K562 (cell line): ENCODE results near the gene TSEN34. TPM values are rescaled to one million over a fixed set of nuclear protein-coding genes. Genes with fewer than 3 reads are reported as not detected.

ENCODE experiments used
- ATAC-seq: fragments of 200-7000 bp; cut with Tn5 transposase; 3 replicates; pipeline ENCODE4 v1.9.1; 2020; ENCODE audit warnings: moderate library complexity
- BruUV-seq: library from RNA; stranded (reverse); fragments of 400-500 nt; replicated peaks from 2 replicates; lab custom pipeline; 2021; lab: Mats Ljungman, UMichigan
- CTCF ChIA-PET: fragments of 300-600 bp; formaldehyde crosslinking; extraction: SDS; loops from one replicate; lab custom pipeline; 2021; ENCODE audit warnings: low intra/inter-chr PET ratio; lab: Yijun Ruan, JAX
- POLR2A ChIA-PET: fragments of 300-600, 350-650 bp; sonication (Branson Sonifier 250); formaldehyde crosslinking; extraction: SDS; loops from one replicate; lab custom pipeline; 2021; ENCODE audit warnings: antibody characterized with exemption, inconsistent platforms; lab: Yijun Ruan, JAX
- DNase-seq, 4 experiments: peaks; one replicate each; pipeline versions ENCODE4 v3.0.0 to v3.0.0-alpha.2; 2011 to 2018; ENCODE audit warnings: low spot score in 3 of 4, mixed read lengths in 3 of 4; ENCODE audit errors: extremely low read depth in 1 of 4
- FAIRE-seq: peaks from 2 replicates; lab custom pipeline; 2011; peaks lifted over from hg19 to GRCh38; lab: Jason Lieb, UNC
- H2AFZ ChIP-seq: 2 replicates; pipeline ENCODE4 v1.6.0; 2011; ENCODE audit warnings: low read depth, low read length, control low read depth, inconsistent platforms
- H3K27ac ChIP-seq: fragments of 200-600 bp; 3 replicates; pipeline ENCODE4 v1.8.0; 2011; ENCODE audit warnings: low read depth, mild to moderate bottlenecking, control low read depth, inconsistent platforms, low read length, moderate library complexity, mixed read lengths; ENCODE audit errors: extremely low read depth
- H3K27me3 ChIP-seq, 2 experiments: fragments of 300-600 bp in 1 of 2; 2 replicates in 1 of 2; 3 replicates in 1 of 2; pipeline versions ENCODE4 v1.6.0 to v1.8.0; 2011; ENCODE audit warnings: inconsistent platforms in 2 of 2, low read length in 2 of 2, mild to moderate bottlenecking in 1 of 2, mixed read lengths in 1 of 2, moderate library complexity in 1 of 2; ENCODE audit not compliant: control insufficient read depth in 2 of 2, insufficient read depth in 2 of 2
- H3K36me3 ChIP-seq: fragments of 300-600 bp; 3 replicates; pipeline ENCODE4 v1.8.0; 2011; ENCODE audit warnings: mild to moderate bottlenecking, low read length, inconsistent platforms; ENCODE audit not compliant: control insufficient read depth, insufficient read depth
- H3K4me1 ChIP-seq, 2 experiments: fragments of 200-600 bp in 1 of 2; replicated peaks in 1 of 2; 2 replicates in 1 of 2; 3 replicates in 1 of 2; pipeline versions ENCODE4 v1.5.1 to v1.8.0; 2011; ENCODE audit warnings: inconsistent platforms in 2 of 2, low read length in 2 of 2, mild to moderate bottlenecking in 1 of 2, mixed read lengths in 1 of 2, moderate library complexity in 1 of 2; ENCODE audit not compliant: control insufficient read depth in 2 of 2, insufficient read depth in 2 of 2
- H3K4me2 ChIP-seq: 2 replicates; pipeline ENCODE4 v1.6.1; 2011; ENCODE audit warnings: low read length, control low read depth, inconsistent platforms, mixed read lengths; ENCODE audit not compliant: insufficient read depth
- H3K4me3 ChIP-seq: fragments of 200-600 bp; sonication (generic), shearing (Covaris generic); 2 replicates; pipeline ENCODE4 v1.5.1; 2016; ENCODE audit warnings: control low read depth, inconsistent platforms
- H3K79me2 ChIP-seq: fragments of 200-600 bp; 3 replicates; pipeline ENCODE4 v1.8.0; 2011; ENCODE audit warnings: low read length, inconsistent platforms; ENCODE audit not compliant: control insufficient read depth, insufficient read depth
- H3K9ac ChIP-seq, 2 experiments: 2 replicates each; pipeline versions ENCODE4 v1.6.0 to v1.6.1; 2011; ENCODE audit warnings: low read depth in 2 of 2, low read length in 2 of 2, control low read depth in 1 of 2, inconsistent platforms in 1 of 2, mild to moderate bottlenecking in 1 of 2, mixed read lengths in 1 of 2; ENCODE audit not compliant: insufficient read depth in 1 of 2
- H3K9me1 ChIP-seq: one replicate; pipeline ENCODE4 v1.6.0; 2011; ENCODE audit warnings: inconsistent platforms, mild to moderate bottlenecking, low read length, moderate library complexity; ENCODE audit not compliant: control insufficient read depth, insufficient read depth
- H3K9me3 ChIP-seq: replicated peaks from 2 replicates; pipeline ENCODE4 v1.5.1; 2011; ENCODE audit warnings: low read depth, low read length, inconsistent platforms; ENCODE audit not compliant: control insufficient read depth, insufficient read depth
- H4K20me1 ChIP-seq: replicated peaks from 2 replicates; pipeline ENCODE4 v1.6.1; 2011; ENCODE audit warnings: low read length, inconsistent platforms, mixed read lengths; ENCODE audit not compliant: control insufficient read depth, insufficient read depth
- POLR2A ChIP-seq: fragments of 450-650 bp; conservative IDR thresholded peaks from 2 replicates; pipeline ENCODE4 v1.6.1; 2016
- POLR2G ChIP-seq: fragments of 200-400 bp; formaldehyde crosslinking; IDR thresholded peaks from 2 replicates; pipeline ENCODE4 v1.6.1; 2017; ENCODE audit warnings: low read depth, mild to moderate bottlenecking, antibody characterized with exemption, low read length, moderate library complexity
- RBFOX2 ChIP-seq: fragments of 200-400 bp; formaldehyde crosslinking; IDR thresholded peaks from 2 replicates; pipeline ENCODE4 v1.6.1; 2017; ENCODE audit warnings: low read depth, mild to moderate bottlenecking, low read length, moderate library complexity
- WGBS: fragments of 100-300 bp; shearing (Covaris generic); methylation state at CpG from one replicate; pipeline ENCODE4 v1.1.6; 2016; ENCODE audit warnings: low coverage, mixed read lengths; ENCODE audit not compliant: insufficient coverage; ENCODE audit errors: missing lambda C conversion rate; 5-methylcytosine and 5-hydroxymethylcytosine counted together
- in situ Hi-C: fragments of 300-500 bp; cut with MboI; formaldehyde crosslinking; loops from 4 replicates; pipeline ENCODE4 v1.15.0; 2018; ENCODE audit warnings: inconsistent platforms, mixed read lengths
- intact Hi-C: fragments of 100-400 bp; cut with micrococcal nuclease; formaldehyde crosslinking; loops from 2 replicates; pipeline ENCODE4 v1.14.2; 2022
- polyA plus RNA-seq, 8 experiments: library from polyadenylated mRNA; depleted of rRNA in 4 of 8; stranded (reverse) in 5 of 8; unstranded in 3 of 8; fragments of >200 nt; fragmentation: Nextera tagmentation in 2 of 8; fragmentation: Illumina TruSeq in 1 of 8; extraction: Ambion mirVana in 2 of 8; extraction: Trizol in 1 of 8; gene quantifications; 2 replicates each; pipeline versions ENCODE4 v1.2.1 to v1.2.3, GENCODE V29; 2011 to 2014; ENCODE audit warnings: inconsistent platforms in 1 of 8, missing spikeins in 1 of 8
- total RNA-seq, 7 experiments: library from RNA; depleted of rRNA in 6 of 7; stranded (reverse); fragments of >200 nt in 6 of 7; fragmentation: Illumina TruSeq in 2 of 7; extraction: Trizol in 2 of 7; gene quantifications; 2 replicates each; pipeline versions ENCODE4 v1.2.1 to v1.2.3, GENCODE V29; 2011 to 2021; ENCODE audit warnings: low replicate concordance in 1 of 7
- TF ChIP-seq, protein P1 (sequence below), 2 experiments: fragments of 450-650 bp; conservative IDR thresholded peaks; 2 replicates each; pipeline ENCODE4 v1.6.1; 2017; ENCODE audit warnings: mild to moderate bottlenecking in 2 of 2, moderate library complexity in 2 of 2

TSEN34 gene
- total and polyA plus RNA-seq, 9 of the 15 experiments (the other 6 are each of a cell fraction or from before 2014, with no cell fraction given) = 3.1 to 57.6 (median 29.5) TPM

DNA sequence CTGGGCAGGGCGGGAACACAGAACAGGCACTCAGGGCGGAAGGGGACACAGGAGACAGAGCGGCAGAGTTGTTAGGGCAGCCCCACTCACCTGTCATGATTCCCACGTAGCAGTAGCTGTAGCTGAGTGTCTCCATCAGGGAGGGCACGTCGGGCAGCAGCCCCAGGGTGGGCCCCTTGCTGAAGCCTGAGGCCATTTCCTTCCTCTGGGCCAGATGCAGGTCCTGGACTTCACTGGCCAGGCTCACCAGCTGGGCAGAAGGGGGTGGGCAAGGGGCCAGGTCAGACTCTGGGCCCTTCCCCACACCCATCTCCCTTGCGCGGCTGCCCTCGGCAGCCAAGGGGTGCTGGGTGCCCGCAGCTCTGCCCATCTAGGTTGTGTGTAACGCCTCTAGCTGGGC, 7.7 kb upstream of the TSEN34 start:
- DNase-seq (no peak), FAIRE-seq (no peak), ATAC-seq (no peak)
- 100% methylated on average over 4 of the region's 11 CpGs for WGBS
- in situ Hi-C loops = no loop called here
- Histone ChIP-seq H3K4me3 (no peak overlapping the region), H3K9me3 (no peaks in the 10 kb centered on the region), H3K79me2 (peaks cover 27% of the 10 kb centered on the region), H3K27ac (no peak overlapping the region), H2AFZ (no peak overlapping the region), H3K4me1 (peaks cover 19 to 29% of the 10 kb centered on the region in 2 experiments), H3K9me1 (peaks cover 9% of the 10 kb centered on the region), H4K20me1 (no peaks in the 10 kb centered on the region; the same call in 1 of the 2 replicates), H3K4me2 (no peak overlapping the region), H3K27me3 (no peaks in the 10 kb centered on the region), H3K36me3 (peaks cover 73% of the 10 kb centered on the region), H3K9ac (peak overlapping the region in 1 of 2 experiments; percentile 70; a peak in 1 of 4 replicates)
- BruUV-seq = no TSS peak
- TF ChIP-seq, protein P1, sequence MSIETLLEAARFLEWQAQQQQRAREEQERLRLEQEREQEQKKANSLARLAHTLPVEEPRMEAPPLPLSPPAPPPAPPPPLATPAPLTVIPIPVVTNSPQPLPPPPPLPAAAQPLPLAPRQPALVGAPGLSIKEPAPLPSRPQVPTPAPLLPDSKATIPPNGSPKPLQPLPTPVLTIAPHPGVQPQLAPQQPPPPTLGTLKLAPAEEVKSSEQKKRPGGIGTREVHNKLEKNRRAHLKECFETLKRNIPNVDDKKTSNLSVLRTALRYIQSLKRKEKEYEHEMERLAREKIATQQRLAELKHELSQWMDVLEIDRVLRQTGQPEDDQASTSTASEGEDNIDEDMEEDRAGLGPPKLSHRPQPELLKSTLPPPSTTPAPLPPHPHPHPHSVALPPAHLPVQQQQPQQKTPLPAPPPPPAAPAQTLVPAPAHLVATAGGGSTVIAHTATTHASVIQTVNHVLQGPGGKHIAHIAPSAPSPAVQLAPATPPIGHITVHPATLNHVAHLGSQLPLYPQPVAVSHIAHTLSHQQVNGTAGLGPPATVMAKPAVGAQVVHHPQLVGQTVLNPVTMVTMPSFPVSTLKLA (conservative IDR thresholded peaks at IDR 0.05) = no peak
- TF ChIP-seq POLR2G (peak; percentile 62), POLR2A (0 out of 2 replicates have a peak, but pooled peaks have one; percentile 15), RBFOX2 (peak; percentile 45)
- ChIA-PET POLR2A (interaction anchor here (0.6 to 1.7 kb wide), 5 partner anchors 9 to 26 kb away, joined by 3 to 13 read pairs (median 4); partner anchors contain the start of genes RPS9 and TMC4), CTCF (no interaction called here)
- intact Hi-C loops = no loop called here
